Measurements from ENCODE around the gene PLCB3. TPM values are rescaled to one million over a fixed set of nuclear protein-coding genes. Genes with fewer than 3 reads are reported as not detected.

Gene PLCB3
- total RNA-seq, 4 donors from 2014 or later: 10.8 to 17.9 (median 16.3) TPM

DNA sequence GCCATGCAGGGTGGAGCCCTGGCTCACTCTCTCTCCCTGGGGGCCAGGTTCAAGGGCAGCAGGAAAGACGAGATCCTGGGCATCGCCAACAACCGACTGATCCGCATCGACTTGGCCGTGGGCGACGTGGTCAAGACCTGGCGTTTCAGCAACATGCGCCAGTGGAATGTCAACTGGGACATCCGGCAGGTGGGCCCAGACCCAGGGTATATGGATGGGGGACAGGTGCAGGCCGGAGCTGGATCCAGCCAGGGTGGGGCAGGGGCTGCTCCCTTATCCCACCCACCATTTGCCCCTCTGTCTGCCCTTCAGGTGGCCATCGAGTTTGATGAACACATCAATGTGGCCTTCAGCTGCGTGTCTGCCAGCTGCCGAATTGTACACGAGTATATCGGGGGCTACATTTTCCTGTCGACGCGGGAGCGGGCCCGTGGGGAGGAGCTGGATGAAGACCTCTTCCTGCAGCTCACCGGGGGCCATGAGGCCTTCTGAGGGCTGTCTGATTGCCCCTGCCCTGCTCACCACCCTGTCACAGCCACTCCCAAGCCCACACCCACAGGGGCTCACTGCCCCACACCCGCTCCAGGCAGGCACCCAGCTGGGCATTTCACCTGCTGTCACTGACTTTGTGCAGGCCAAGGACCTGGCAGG lies 28.2 kb upstream of the PLCB3 start:
- TF ChIP-seq, protein P1, sequence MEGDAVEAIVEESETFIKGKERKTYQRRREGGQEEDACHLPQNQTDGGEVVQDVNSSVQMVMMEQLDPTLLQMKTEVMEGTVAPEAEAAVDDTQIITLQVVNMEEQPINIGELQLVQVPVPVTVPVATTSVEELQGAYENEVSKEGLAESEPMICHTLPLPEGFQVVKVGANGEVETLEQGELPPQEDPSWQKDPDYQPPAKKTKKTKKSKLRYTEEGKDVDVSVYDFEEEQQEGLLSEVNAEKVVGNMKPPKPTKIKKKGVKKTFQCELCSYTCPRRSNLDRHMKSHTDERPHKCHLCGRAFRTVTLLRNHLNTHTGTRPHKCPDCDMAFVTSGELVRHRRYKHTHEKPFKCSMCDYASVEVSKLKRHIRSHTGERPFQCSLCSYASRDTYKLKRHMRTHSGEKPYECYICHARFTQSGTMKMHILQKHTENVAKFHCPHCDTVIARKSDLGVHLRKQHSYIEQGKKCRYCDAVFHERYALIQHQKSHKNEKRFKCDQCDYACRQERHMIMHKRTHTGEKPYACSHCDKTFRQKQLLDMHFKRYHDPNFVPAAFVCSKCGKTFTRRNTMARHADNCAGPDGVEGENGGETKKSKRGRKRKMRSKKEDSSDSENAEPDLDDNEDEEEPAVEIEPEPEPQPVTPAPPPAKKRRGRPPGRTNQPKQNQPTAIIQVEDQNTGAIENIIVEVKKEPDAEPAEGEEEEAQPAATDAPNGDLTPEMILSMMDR (IDR thresholded peaks at IDR 0.05; ENCODE audit: low read depth): no peak

DNA sequence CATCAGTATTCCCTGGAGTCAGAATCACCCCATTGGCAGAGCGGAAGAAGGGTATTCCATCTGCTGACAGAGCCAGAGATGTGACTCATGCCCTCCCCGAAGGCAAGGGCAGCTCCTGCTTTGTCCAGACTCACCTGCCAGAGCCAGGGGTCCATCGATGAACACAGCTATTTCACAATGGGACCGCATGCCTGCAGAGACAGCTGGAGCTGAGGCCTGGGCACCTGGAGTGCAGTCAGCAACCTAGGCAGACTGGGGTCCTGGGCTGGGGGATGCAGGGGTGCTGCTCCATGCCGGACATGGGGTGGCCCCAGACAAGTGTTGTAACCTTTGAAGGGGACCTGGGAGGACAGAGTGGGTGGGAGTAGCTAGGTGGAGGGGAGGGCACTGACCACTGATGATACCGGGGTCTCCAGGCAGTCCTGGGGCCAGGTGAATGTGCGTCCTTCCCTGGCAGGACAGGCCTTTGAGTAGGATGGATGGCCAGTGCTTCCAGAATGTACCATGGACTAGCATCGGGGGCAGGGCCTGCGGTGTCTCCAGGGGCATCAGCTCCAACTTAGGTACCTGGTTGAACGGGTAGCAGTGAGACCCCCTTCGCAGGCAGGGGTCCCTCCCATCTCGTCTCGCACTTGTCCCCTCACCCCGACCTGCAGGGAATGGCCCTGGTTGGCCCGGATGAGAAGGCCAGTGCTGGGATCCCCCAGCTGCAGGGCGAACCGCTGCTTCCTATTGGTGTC lies 27.0 kb upstream of the PLCB3 start:
- TF ChIP-seq, protein P1 (IDR thresholded peaks at IDR 0.05; ENCODE audit: low read depth): no peak

DNA sequence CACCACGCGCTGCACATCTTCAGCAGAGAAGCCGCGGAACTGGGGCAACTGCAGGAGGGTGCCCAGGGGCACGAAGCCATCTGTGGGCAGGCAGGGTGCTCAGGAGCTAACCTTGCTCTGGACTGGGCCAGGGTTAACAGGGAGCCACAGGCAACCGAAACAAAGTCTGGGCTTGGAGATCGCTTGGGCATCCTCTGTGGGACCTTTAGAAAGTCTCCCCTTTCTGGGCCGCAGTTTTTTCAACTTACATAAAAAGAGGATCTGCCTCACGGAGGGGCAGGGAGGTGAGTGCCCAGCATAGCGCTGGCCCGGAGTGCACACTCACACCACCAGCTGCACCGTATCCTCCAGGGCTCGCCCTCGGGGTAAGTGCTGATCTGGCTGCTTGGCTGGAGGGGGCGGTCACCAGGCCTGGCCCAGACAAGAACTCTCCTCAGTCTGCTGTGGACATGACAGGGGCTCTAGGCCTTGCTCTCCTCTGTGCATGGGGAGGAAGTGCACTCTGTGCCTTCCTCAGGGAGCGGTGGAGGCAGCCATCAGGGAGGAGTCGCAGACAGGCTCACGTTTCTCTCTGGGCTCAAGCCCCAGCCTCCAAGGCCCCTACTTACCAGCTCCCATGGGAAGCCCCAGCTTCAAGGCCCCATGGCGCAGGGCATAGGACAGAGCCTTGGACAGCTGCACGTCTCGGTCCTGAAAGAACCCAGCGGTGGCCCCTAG lies 26.3 kb upstream of the PLCB3 start:
- TF ChIP-seq, protein P1 (IDR thresholded peaks at IDR 0.05; ENCODE audit: low read depth): no peak

GRCh38 chr11:64225608-64226506 lies 25.5 kb upstream of the PLCB3 start, which contains the start of the genes NUDT22 and TRPT1:
NUDT22 (plus strand) TSS chr11:64226274; CDS start chr11:64226653, 379 bp downstream.
TRPT1 (minus strand) TSS chr11:64226186; CDS start chr11:64225860, 326 bp downstream.
- TF ChIP-seq, protein P1 (IDR thresholded peaks at IDR 0.05; ENCODE audit: low read depth): no peak

GRCh38 chr11:64226507-64227051 lies 24.8 kb upstream of the PLCB3 start:
- TF ChIP-seq, protein P1 (IDR thresholded peaks at IDR 0.05; ENCODE audit: low read depth): no peak

- TF ChIP-seq, protein P1 (IDR thresholded peaks at IDR 0.05; ENCODE audit: low read depth): no peak
These were observed 23.8 kb upstream of the PLCB3 start for GRCh38 chr11:64227405-64227956.
